GM12873 (cell line): ENCODE results near the gene PHLDB1.

Source experiments
- CTCF ChIP-seq: IDR thresholded peaks from 2 replicates; pipeline ENCODE4 v1.5.1; 2012; ENCODE audit warnings: low read depth, mild to moderate bottlenecking, moderate library complexity, low read length, control low read depth; ENCODE audit not compliant: insufficient read depth; ENCODE audit errors: missing control alignments

PHLDB1 gene

DNA sequence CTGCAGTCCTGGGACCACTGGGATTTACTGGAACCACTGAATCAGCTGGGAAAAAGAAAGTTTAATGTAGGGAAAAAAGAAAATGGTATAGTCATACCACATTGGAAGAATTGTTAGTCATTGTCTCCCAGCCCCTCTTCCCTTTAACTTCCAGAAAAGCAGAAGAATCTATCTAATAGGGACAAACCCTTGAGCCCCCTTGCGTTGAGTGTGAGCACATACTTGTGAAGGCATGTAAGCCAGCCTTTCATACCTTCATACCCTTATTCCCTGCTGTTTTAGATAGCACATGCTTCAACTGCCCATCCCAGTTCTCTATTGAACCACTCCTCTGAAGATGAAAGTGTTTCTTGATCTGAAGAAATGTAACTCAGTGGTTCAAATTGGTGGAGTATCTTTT is 65.4 kb downstream of the PHLDB1 start:
- no peak for TF ChIP-seq CTCF

DNA sequence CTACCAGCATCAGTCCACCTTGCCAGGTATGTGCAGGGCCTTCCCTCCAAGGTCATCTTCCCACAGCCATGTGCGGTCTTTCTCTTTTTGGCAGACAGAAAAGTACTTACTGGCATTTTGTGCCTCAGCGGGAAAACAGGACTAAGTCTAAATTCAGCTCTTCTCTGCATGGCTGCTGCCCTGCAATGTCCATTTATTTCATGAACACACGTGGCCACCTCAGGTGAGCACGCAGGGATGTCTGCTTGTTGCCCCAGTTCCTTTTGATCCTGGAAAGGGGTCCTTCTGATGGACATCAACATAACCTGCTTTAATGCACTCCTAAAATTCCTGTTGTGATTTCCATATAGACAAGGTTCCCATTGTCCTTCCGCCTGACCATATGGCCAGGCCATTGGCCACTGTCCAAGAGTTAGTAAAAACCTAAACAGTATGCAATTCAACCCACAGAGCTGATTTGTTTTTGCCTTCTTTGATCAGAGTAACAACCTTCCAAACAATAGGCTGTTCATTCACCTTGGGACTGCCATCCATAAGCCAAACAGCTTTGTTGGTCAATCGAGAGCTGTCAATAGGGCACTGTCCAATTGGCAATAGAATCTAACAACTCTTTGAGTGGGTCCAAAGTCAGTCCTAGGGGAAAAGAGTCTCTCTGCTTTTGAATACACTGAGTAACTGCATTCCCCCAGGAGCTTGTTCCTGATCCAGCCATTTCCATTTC is 66.1 kb downstream of the PHLDB1 start:
- no peak for TF ChIP-seq CTCF

DNA sequence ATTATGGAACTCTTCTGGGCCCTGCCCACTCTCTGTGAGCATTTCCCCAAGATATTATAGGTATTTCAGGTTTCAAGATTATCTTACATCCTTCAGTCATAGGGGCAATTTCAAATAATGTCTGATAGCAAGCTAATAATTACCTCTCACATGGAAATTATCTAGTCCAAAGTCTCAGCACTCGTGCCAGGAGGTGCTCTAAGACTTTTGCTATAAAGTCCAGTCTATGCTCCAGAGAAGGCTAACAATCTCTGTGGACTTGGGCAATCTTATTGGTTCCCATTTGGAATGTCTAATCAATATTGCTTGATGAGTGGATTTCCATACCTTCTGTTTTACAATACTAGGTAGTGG is 66.6 kb downstream of the PHLDB1 start:
- no peak for TF ChIP-seq CTCF

DNA sequence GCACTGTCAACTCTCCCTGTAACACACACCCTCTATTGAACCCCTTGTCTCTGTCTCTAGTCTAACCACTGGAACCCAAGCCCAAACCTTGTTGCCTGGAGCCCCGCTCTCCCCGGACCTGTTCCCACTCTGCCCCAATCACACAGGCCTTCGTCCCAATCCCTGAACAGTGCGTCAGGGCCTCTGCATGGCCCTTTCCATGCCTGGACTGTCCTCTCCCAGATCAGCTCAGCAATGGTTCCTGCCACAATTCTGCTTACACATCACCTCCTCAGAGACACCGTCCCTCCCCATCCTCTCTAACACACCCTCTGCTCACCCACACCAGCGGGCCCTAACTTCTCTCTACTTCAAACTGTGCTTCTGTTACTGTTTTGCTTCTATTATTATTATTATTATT is 70.6 kb downstream of the PHLDB1 start:
- TF ChIP-seq CTCF, result no peak

DNA sequence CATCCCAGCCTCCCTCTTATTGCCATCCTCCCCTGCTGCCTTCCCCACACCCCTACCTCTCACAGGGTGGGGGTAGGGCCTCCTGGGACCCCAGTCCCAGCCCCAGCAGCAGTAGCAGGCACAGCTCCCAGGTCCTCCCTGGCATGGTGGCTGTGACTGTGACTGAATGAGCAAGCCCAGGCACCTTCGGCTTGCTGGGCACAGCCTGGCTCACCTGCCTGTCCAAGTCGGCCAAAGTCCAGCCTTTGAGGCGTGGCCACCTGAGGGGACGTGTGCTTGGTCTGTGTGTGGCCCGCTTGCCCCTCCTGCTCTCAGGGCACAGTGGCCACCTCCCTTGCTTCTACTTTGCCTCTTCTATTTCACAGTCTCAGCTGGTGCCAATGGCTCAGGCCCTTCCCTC is 72.1 kb downstream of the PHLDB1 start, which contains the start of gene TREH:
Gene TREH (minus strand): TSS at position 168 of the 400 bp plus-strand sequence. CDS start 23 bp downstream, at position 145.
- TF ChIP-seq CTCF, result no peak

DNA sequence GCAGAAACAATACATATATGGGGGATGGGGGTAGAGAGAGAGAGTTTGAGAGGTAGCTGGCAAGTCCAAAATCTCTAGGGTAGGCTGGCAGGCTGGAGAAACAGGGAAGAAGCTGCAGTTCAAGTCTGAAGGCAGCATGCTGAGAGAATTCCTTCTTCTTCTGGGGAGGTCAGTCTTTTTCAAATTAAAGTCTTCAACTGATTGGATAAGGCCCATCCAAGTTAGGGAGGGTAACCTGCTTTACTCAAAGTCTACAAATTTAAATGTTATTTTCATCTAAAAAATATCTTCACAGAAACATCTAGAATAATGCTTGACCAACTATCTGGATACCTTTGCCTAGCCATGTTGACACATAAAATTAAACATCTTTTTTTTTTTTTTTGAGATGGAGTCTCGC is 75.0 kb downstream of the PHLDB1 start:
- no peak for TF ChIP-seq CTCF

GRCh38 chr11:118684187-118684586 is 76.8 kb downstream of the PHLDB1 start:
- TF ChIP-seq CTCF, result no peak

- TF ChIP-seq CTCF, result no peak
These were observed 80.5 kb downstream of the PHLDB1 start for GRCh38 chr11:118687906-118688305.
